B cell (primary cell): ENCODE measurements around the gene TRIM44. TPM values are rescaled to one million over a fixed set of nuclear protein-coding genes. Genes with fewer than 3 reads are reported as not detected.

ENCODE experiments used
- ATAC-seq: fragments of 200-7000 bp; cut with Tn5 transposase; one replicate; pipeline ENCODE4 v1.10.0; 2021; ENCODE audit warnings: low read depth, mild to moderate bottlenecking, moderate number of reproducible peaks, moderate library complexity
- CTCF ChIA-PET: fragments of 350-600 bp; sonication (Branson Sonifier 250); formaldehyde crosslinking; loops from one replicate; lab custom pipeline; 2021; ENCODE audit warnings: antibody characterized with exemption, inconsistent platforms; lab: Charles Lee
- POLR2A ChIA-PET: fragments of 350-600 bp; sonication (Branson Sonifier 250); formaldehyde crosslinking; loops from one replicate; lab custom pipeline; 2021; ENCODE audit warnings: antibody characterized with exemption; lab: Charles Lee
- DNase-seq: peaks from one replicate; pipeline ENCODE4 v3.0.0; 2013
- H2AFZ ChIP-seq: 2 replicates; pipeline ENCODE4 v1.6.1; 2012; ENCODE audit warnings: mild to moderate bottlenecking, low read depth, low read length; ENCODE audit not compliant: insufficient read depth, poor library complexity, severe bottlenecking
- H3K27ac ChIP-seq, 2 donors: 1 replicate in 1 of 2; 2 replicates in 1 of 2; pipeline ENCODE4 v1.5.1; 2012 to 2013; ENCODE audit warnings: low read length in 2 of 2, mild to moderate bottlenecking in 2 of 2, moderate library complexity in 1 of 2
- H3K27me3 ChIP-seq, 4 experiments: fragments of 200-600 bp in 1 of 4; sonication (generic) in 1 of 4; replicated peaks in 1 of 4; 1 replicate in 2 of 4; 2 replicates in 2 of 4; pipeline versions ENCODE4 v1.6.1 to v1.7.0; 2013 to 2016; ENCODE audit warnings: low read length in 3 of 4, mild to moderate bottlenecking in 2 of 4, mixed read lengths in 1 of 4, moderate library complexity in 1 of 4; ENCODE audit not compliant: insufficient read depth in 4 of 4, control insufficient read depth in 3 of 4; ENCODE audit errors: control extremely low read depth in 1 of 4
- H3K36me3 ChIP-seq, 2 experiments: replicated peaks in 1 of 2; 1 replicate in 1 of 2; 2 replicates in 1 of 2; pipeline versions ENCODE4 v1.6.1 to v1.7.1; 2013; ENCODE audit warnings: low read length in 1 of 2; ENCODE audit not compliant: insufficient read depth in 2 of 2, control insufficient read depth in 1 of 2; ENCODE audit errors: control extremely low read depth in 1 of 2, extremely low read depth in 1 of 2
- H3K4me1 ChIP-seq, 2 donors: fragments of 200-600 bp in 1 of 2; sonication (generic) in 1 of 2; 1 replicate in 1 of 2; 2 replicates in 1 of 2; pipeline versions ENCODE4 v1.5.1 to v1.6.1; 2013 to 2017; ENCODE audit warnings: low read length in 2 of 2; ENCODE audit not compliant: control insufficient read depth in 2 of 2, insufficient read depth in 2 of 2
- H3K4me2 ChIP-seq: replicated peaks from 2 replicates; pipeline ENCODE3; 2012; ENCODE audit warnings: mild to moderate bottlenecking, low read depth, low read length; ENCODE audit not compliant: poor library complexity, severe bottlenecking
- H3K4me3 ChIP-seq, 5 experiments: fragments of 200-600 bp in 1 of 5; sonication (generic) in 1 of 5; 1 replicate in 3 of 5; 2 replicates in 2 of 5; pipeline versions ENCODE4 v1.5.1 to v1.7.0; 2011 to 2016; ENCODE audit warnings: low read length in 4 of 5, mild to moderate bottlenecking in 4 of 5, low read depth in 2 of 5, control low read depth in 1 of 5, moderate library complexity in 1 of 5; ENCODE audit not compliant: insufficient read depth in 1 of 5; ENCODE audit errors: control extremely low read depth in 1 of 5, extremely low read depth in 1 of 5
- H3K79me2 ChIP-seq: fragments of 200-600 bp; sonication (generic); one replicate; pipeline ENCODE4 v1.6.0; 2016; ENCODE audit warnings: low read length; ENCODE audit not compliant: control insufficient read depth, insufficient read depth
- H3K9ac ChIP-seq: fragments of 200-600 bp; sonication (generic); 2 replicates; pipeline ENCODE4 v1.6.1; 2017; ENCODE audit warnings: mild to moderate bottlenecking, low read length, moderate library complexity
- H3K9me3 ChIP-seq, 3 donors: one replicate each; pipeline versions ENCODE4 v1.6.1 to v1.7.1; 2013; ENCODE audit warnings: low read length in 2 of 3; ENCODE audit not compliant: control insufficient read depth in 2 of 3, insufficient read depth in 1 of 3; ENCODE audit errors: control extremely low read depth in 1 of 3
- H4K20me1 ChIP-seq: 2 replicates; pipeline ENCODE4 v1.6.0; 2012; ENCODE audit warnings: mild to moderate bottlenecking, low read length; ENCODE audit not compliant: insufficient read depth, control insufficient read depth, poor library complexity, severe bottlenecking
- H3K27ac Mint-ChIP-seq: one replicate; pipeline ENCODE4 v1.8.0; 2021; ENCODE audit warnings: mixed read lengths
- H3K27me3 Mint-ChIP-seq: one replicate; pipeline ENCODE4 v1.8.0; 2021; ENCODE audit warnings: mixed read lengths
- H3K4me1 Mint-ChIP-seq: one replicate; pipeline ENCODE4 v1.8.0; 2021; ENCODE audit warnings: mixed read lengths
- H3K4me3 Mint-ChIP-seq: one replicate; pipeline ENCODE4 v1.8.0; 2021; ENCODE audit warnings: mixed read lengths
- H3K9me3 Mint-ChIP-seq: one replicate; pipeline ENCODE4 v1.8.0; 2022; ENCODE audit warnings: mixed read lengths; ENCODE audit not compliant: insufficient read depth
- CTCF ChIP-seq: fragments of 200-600 bp; IDR thresholded peaks from one replicate; pipeline ENCODE4 v1.8.0; 2022; ENCODE audit warnings: antibody characterized with exemption, mild to moderate bottlenecking
- EZH2 ChIP-seq: IDR thresholded peaks from 2 replicates; pipeline ENCODE4 v1.6.1; 2012; ENCODE audit warnings: borderline replicate concordance, low read depth, mild to moderate bottlenecking, moderate library complexity, low read length; ENCODE audit not compliant: insufficient read depth, poor library complexity, severe bottlenecking
- WGBS: methylation state at CpG from one replicate; pipeline ENCODE4 v1.1.5; 2013; ENCODE audit warnings: missing lambda C conversion rate; ENCODE audit not compliant: insufficient coverage; 5-methylcytosine and 5-hydroxymethylcytosine counted together
- intact Hi-C: fragments of 100-400 bp; cut with micrococcal nuclease; formaldehyde crosslinking; loops from one replicate; pipeline ENCODE4 v1.10.0; 2022
- polyA plus RNA-seq: library from polyadenylated mRNA; depleted of rRNA; stranded (reverse); fragments of >200 nt; gene quantifications from 2 replicates; pipeline ENCODE4 v1.2.3, GENCODE V29; 2012
- total RNA-seq, 2 donors: library from RNA; stranded (reverse); fragments of 120-200 nt in 1 of 2; gene quantifications; 1 replicate in 1 of 2; 2 replicates in 1 of 2; pipeline versions ENCODE4 v1.2.3 to v1.2.4, GENCODE V29; 2013 to 2022

Gene TRIM44
- total and polyA plus RNA-seq, 2 donors (not counting 1 experiment from before 2014, with no cell fraction given), result 39.1 to 71.1 TPM

GRCh38 chr11:35811783-35812182 lies 149.2 kb downstream of the TRIM44 start:
- TF ChIP-seq CTCF (no peak), EZH2 (no peak)
- no peaks in the 10 kb centered on the region for H4K20me1 ChIP-seq
- no peak overlapping the region for H3K4me2 ChIP-seq
- H3K27me3 ChIP-seq, result no peaks in the 10 kb centered on the region
- DNase-seq (no peak), ATAC-seq (no peak)
- intact Hi-C loops, result no loop called here
- no peak overlapping the region for H3K9ac ChIP-seq
- H3K4me3 ChIP-seq, result no peak overlapping the region
- no peaks in the 10 kb centered on the region for H3K79me2 ChIP-seq
- Mint-ChIP-seq H3K4me1 (no peaks in the 10 kb centered on the region), H3K9me3 (no peaks in the 10 kb centered on the region), H3K27me3 (no peaks in the 10 kb centered on the region), H3K4me3 (no peak overlapping the region), H3K27ac (no peak overlapping the region)
- H2AFZ ChIP-seq, result no peak overlapping the region
- H3K9me3 ChIP-seq, result no peaks in the 10 kb centered on the region
- whole genome bisulfite sequencing, result 13% methylated on average over 1 of the region's 2 CpGs
- no peak overlapping the region for H3K27ac ChIP-seq
- ChIA-PET POLR2A (no interaction called here), CTCF (interaction anchor here (3.7 kb wide), 1 partner anchor 10 kb away, joined by 25 read pairs; no protein-coding TSS in a partner anchor)
- H3K4me1 ChIP-seq, result no peaks in the 10 kb centered on the region
- H3K36me3 ChIP-seq, result peaks cover 4 to 14% of the 10 kb centered on the region in 2 experiments

DNA sequence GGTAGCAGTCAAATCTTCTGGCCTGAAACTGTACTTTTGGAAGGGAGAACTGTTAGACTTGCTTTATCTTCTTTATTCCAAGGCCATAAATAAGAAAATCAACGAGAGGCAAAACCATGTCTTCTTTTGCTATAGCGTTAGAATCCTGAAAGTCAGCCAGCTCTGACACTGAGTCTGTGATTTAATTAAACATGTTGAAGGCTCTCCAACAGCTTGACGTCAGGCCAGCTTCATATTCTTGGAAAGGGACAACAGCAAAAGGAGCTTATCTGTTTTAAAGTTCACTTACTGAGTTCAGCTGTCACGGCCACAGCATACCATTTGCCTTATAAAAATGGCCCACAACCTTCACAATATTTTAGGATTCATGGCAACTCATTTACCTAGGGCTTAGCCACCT lies 150.3 kb downstream of the TRIM44 start:
- Histone ChIP-seq H3K79me2 (no peaks in the 10 kb centered on the region), H3K4me2 (no peak overlapping the region), H4K20me1 (no peaks in the 10 kb centered on the region), H3K27me3 (no peaks in the 10 kb centered on the region), H3K4me3 (no peak overlapping the region), H3K27ac (no peak overlapping the region), H3K36me3 (peaks cover 4 to 11% of the 10 kb centered on the region in 2 experiments), H3K4me1 (no peaks in the 10 kb centered on the region), H3K9ac (no peak overlapping the region), H2AFZ (no peak overlapping the region), H3K9me3 (no peaks in the 10 kb centered on the region)
- 94% methylated on average over 4 of the region's 4 CpGs for WGBS
- ATAC-seq, result no peak
- ChIA-PET CTCF (interaction anchor here (0.9 to 3.7 kb wide), 3 partner anchors 9 to 11 kb away, joined by 3 to 25 read pairs (median 3); no protein-coding TSS in a partner anchor), POLR2A (no interaction called here)
- Mint-ChIP-seq H3K4me3 (no peak overlapping the region), H3K27me3 (no peaks in the 10 kb centered on the region), H3K9me3 (no peaks in the 10 kb centered on the region), H3K4me1 (no peaks in the 10 kb centered on the region), H3K27ac (no peak overlapping the region)
- intact Hi-C loops, result no loop called here
- no peak for TF ChIP-seq CTCF
- no peak for TF ChIP-seq EZH2
- DNase-seq, result no peak
